ENCODE measurements around the gene EFCAB11.

DNA sequence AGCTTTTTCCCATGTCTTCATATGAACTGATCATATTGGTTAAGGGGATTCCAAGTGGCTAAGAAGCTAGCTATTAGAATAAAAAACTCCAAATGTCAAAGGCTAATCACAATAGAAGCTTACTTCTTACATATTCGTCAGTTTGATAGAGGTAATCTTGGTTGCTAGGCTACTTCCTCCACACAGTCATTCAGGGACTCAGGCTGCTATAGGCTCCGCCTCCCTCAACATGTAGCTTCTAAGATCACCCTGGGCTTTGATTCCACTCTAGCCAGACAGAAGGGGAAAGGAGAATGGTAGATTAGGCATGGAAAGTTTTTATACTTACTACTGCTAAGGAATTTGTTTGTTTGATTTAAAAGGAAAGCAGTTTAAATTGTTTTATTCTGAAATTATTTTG lies 207.9 kb downstream of the EFCAB11 start:
- TF ChIP-seq, protein P1, sequence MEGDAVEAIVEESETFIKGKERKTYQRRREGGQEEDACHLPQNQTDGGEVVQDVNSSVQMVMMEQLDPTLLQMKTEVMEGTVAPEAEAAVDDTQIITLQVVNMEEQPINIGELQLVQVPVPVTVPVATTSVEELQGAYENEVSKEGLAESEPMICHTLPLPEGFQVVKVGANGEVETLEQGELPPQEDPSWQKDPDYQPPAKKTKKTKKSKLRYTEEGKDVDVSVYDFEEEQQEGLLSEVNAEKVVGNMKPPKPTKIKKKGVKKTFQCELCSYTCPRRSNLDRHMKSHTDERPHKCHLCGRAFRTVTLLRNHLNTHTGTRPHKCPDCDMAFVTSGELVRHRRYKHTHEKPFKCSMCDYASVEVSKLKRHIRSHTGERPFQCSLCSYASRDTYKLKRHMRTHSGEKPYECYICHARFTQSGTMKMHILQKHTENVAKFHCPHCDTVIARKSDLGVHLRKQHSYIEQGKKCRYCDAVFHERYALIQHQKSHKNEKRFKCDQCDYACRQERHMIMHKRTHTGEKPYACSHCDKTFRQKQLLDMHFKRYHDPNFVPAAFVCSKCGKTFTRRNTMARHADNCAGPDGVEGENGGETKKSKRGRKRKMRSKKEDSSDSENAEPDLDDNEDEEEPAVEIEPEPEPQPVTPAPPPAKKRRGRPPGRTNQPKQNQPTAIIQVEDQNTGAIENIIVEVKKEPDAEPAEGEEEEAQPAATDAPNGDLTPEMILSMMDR (IDR thresholded peaks at IDR 0.05; ENCODE audit: low read length) = no peak
- TF ChIP-seq EZH2phosphoT487 (IDR thresholded peaks at IDR 0.05; ENCODE audit: low read length) = no peak
- no peak for TF ChIP-seq EZH2 (optimal IDR thresholded peaks at IDR 0.05; ENCODE audit: low read depth, low read length)

All from MM.1S (cell line).